GM12801 (cell line): ENCODE data around the gene MAMDC4.

ENCODE experiments used
- CTCF ChIP-seq: IDR thresholded peaks from one replicate; pipeline ENCODE4 v1.5.1; 2011; ENCODE audit warnings: control low read depth; ENCODE audit not compliant: insufficient read length; ENCODE audit errors: extremely low read depth

MAMDC4 gene

GRCh38 chr9:136857581-136858412 lies 5.7 kb downstream of the MAMDC4 start:
- no peak for TF ChIP-seq CTCF

- TF ChIP-seq CTCF = no peak
Measured at GRCh38 chr9:136858452-136858843, 6.3 kb downstream of the MAMDC4 start.

GRCh38 chr9:136858844-136859757 lies 7.0 kb downstream of the MAMDC4 start:
- TF ChIP-seq CTCF = no peak

- TF ChIP-seq CTCF = no peak
Measured at GRCh38 chr9:136860529-136860928, 8.4 kb downstream of the MAMDC4 start.

- no peak for TF ChIP-seq CTCF
Measured at GRCh38 chr9:136860933-136861873, 9.1 kb downstream of the MAMDC4 start.

- no peak for TF ChIP-seq CTCF
Measured at GRCh38 chr9:136861874-136862457, 9.8 kb downstream of the MAMDC4 start.
